Measurements from ENCODE around the gene PTPRN2.

The PTPRN2 gene

GRCh38 chr7:158494643-158495042 lies 93.0 kb downstream of the PTPRN2 start:
- no peak for TF ChIP-seq ELF4 (IDR thresholded peaks at IDR 0.05)
- TF ChIP-seq L3MBTL2 (conservative IDR thresholded peaks at IDR 0.05), result no peak
- TF ChIP-seq NFRKB (IDR thresholded peaks at IDR 0.05), result no peak
- ChIA-PET POLR2A (no interaction called here), CTCF (interaction anchor here (0.7 kb wide), 1 partner anchor 153 kb away, joined by 3 read pairs; no protein-coding TSS in a partner anchor)
- DNase-seq (ENCODE audit: extremely low spot score), result no peak

GRCh38 chr7:158494162-158494586 lies 93.4 kb downstream of the PTPRN2 start:
- TF ChIP-seq LEF1 (IDR thresholded peaks at IDR 0.05; ENCODE audit: borderline replicate concordance) (no peak), CTBP1 (IDR thresholded peaks at IDR 0.05; ENCODE audit: borderline replicate concordance) (no peak), ARNT (IDR thresholded peaks at IDR 0.05) (no peak), PKNOX1 (IDR thresholded peaks at IDR 0.05) (no peak), ZNF384 (IDR thresholded peaks at IDR 0.05) (no peak)
- ChIA-PET CTCF (interaction anchor here (0.7 kb wide), 1 partner anchor 153 kb away, joined by 3 read pairs; no protein-coding TSS in a partner anchor), POLR2A (no interaction called here)
- peak; percentile 49 for DNase-seq (ENCODE audit: extremely low spot score)

GRCh38 chr7:158492367-158492764 lies 95.3 kb downstream of the PTPRN2 start:
- ChIA-PET CTCF (no interaction called here), POLR2A (no interaction called here)
- no peak for TF ChIP-seq LEF1 (IDR thresholded peaks at IDR 0.05; ENCODE audit: borderline replicate concordance)
- no peak for TF ChIP-seq ARNT (IDR thresholded peaks at IDR 0.05)
- no peak for TF ChIP-seq ELF4 (IDR thresholded peaks at IDR 0.05)
- no peak for TF ChIP-seq FOXA1 (IDR thresholded peaks at IDR 0.05)
- TF ChIP-seq NFRKB (IDR thresholded peaks at IDR 0.05), result no peak
- no peak for TF ChIP-seq FOXK2 (IDR thresholded peaks at IDR 0.05)
- no peak for TF ChIP-seq BHLHE40 (IDR thresholded peaks at IDR 0.05; ENCODE audit: borderline replicate concordance)
- TF ChIP-seq SP1 (IDR thresholded peaks at IDR 0.05), result no peak
- no peak for TF ChIP-seq ZNF384 (IDR thresholded peaks at IDR 0.05)
- no peak for DNase-seq (ENCODE audit: extremely low spot score)

- ChIA-PET CTCF (no interaction called here), POLR2A (no interaction called here)
- TF ChIP-seq ELF4 (IDR thresholded peaks at IDR 0.05) (no peak), TARDBP (IDR thresholded peaks at IDR 0.05) (no peak)
- DNase-seq (ENCODE audit: extremely low spot score), result no peak
Measured at GRCh38 chr7:158491094-158491493, 96.5 kb downstream of the PTPRN2 start.

- POLR2A ChIA-PET, result no interaction called here
- DNase-seq (ENCODE audit: extremely low spot score), result no peak
- CTCF ChIA-PET, result no interaction called here
Measured at GRCh38 chr7:158490171-158490782, 97.3 kb downstream of the PTPRN2 start.

GRCh38 chr7:158489462-158490155 lies 98.0 kb downstream of the PTPRN2 start:
- TF ChIP-seq ZNF384 (IDR thresholded peaks at IDR 0.05) (no peak), LEF1 (IDR thresholded peaks at IDR 0.05; ENCODE audit: borderline replicate concordance) (no peak), TARDBP (IDR thresholded peaks at IDR 0.05) (no peak), SP1 (IDR thresholded peaks at IDR 0.05) (no peak), ELF4 (IDR thresholded peaks at IDR 0.05) (no peak), L3MBTL2 (conservative IDR thresholded peaks at IDR 0.05) (no peak), CTBP1 (IDR thresholded peaks at IDR 0.05; ENCODE audit: borderline replicate concordance) (no peak), BHLHE40 (IDR thresholded peaks at IDR 0.05; ENCODE audit: borderline replicate concordance) (no peak), FOXM1 (IDR thresholded peaks at IDR 0.05; ENCODE audit: borderline replicate concordance) (no peak), SUZ12 (IDR thresholded peaks at IDR 0.05) (no peak), FOXK2 (IDR thresholded peaks at IDR 0.05) (no peak), FOXA1 (IDR thresholded peaks at IDR 0.05) (no peak), ARNT (IDR thresholded peaks at IDR 0.05) (no peak), PKNOX1 (IDR thresholded peaks at IDR 0.05) (no peak)
- ChIA-PET POLR2A (no interaction called here), CTCF (no interaction called here)

More at GRCh38 chr7:158490171-158490782, 97.3 kb downstream of the PTPRN2 start:
- TF ChIP-seq FOXK2 (IDR thresholded peaks at IDR 0.05) (no peak), SUZ12 (IDR thresholded peaks at IDR 0.05) (no peak), FOXA1 (IDR thresholded peaks at IDR 0.05) (no peak), CTBP1 (IDR thresholded peaks at IDR 0.05; ENCODE audit: borderline replicate concordance) (no peak), L3MBTL2 (conservative IDR thresholded peaks at IDR 0.05) (no peak), PKNOX1 (IDR thresholded peaks at IDR 0.05) (no peak)

GRCh38 chr7:158488181-158488971 lies 99.2 kb downstream of the PTPRN2 start:
- POLR2A ChIA-PET, result no interaction called here
- CTCF ChIA-PET, result no interaction called here
- DNase-seq (ENCODE audit: extremely low spot score), result no peak
- TF ChIP-seq SUZ12 (IDR thresholded peaks at IDR 0.05), result no peak
- TF ChIP-seq ARNT (IDR thresholded peaks at IDR 0.05), result no peak
- TF ChIP-seq FOXM1 (IDR thresholded peaks at IDR 0.05; ENCODE audit: borderline replicate concordance), result no peak
- TF ChIP-seq NFRKB (IDR thresholded peaks at IDR 0.05), result no peak
- no peak for TF ChIP-seq FOXK2 (IDR thresholded peaks at IDR 0.05)
- no peak for TF ChIP-seq CTBP1 (IDR thresholded peaks at IDR 0.05; ENCODE audit: borderline replicate concordance)
- TF ChIP-seq BHLHE40 (IDR thresholded peaks at IDR 0.05; ENCODE audit: borderline replicate concordance), result no peak
- TF ChIP-seq ZNF384 (IDR thresholded peaks at IDR 0.05), result no peak
- no peak for TF ChIP-seq L3MBTL2 (conservative IDR thresholded peaks at IDR 0.05)
- no peak for TF ChIP-seq FOXA1 (IDR thresholded peaks at IDR 0.05)
- no peak for TF ChIP-seq SP1 (IDR thresholded peaks at IDR 0.05)
- TF ChIP-seq HDGF (IDR thresholded peaks at IDR 0.05; ENCODE audit: borderline replicate concordance), result no peak
- no peak for TF ChIP-seq LEF1 (IDR thresholded peaks at IDR 0.05; ENCODE audit: borderline replicate concordance)
- TF ChIP-seq ELF4 (IDR thresholded peaks at IDR 0.05), result no peak
- TF ChIP-seq PKNOX1 (IDR thresholded peaks at IDR 0.05), result no peak
- no peak for TF ChIP-seq TARDBP (IDR thresholded peaks at IDR 0.05)

More at GRCh38 chr7:158489462-158490155, 98.0 kb downstream of the PTPRN2 start:
- no peak for DNase-seq (ENCODE audit: extremely low spot score)
